ENCODE results near the gene CDH13.

The CDH13 gene

GRCh38 chr16:83579436-83579835 lies 952.7 kb downstream of the CDH13 start:
- DNase-seq (ENCODE audit: low read depth), result no peak

- DNase-seq (ENCODE audit: low read depth), result no peak
Measured at GRCh38 chr16:83581082-83581481, 954.3 kb downstream of the CDH13 start.

DNA sequence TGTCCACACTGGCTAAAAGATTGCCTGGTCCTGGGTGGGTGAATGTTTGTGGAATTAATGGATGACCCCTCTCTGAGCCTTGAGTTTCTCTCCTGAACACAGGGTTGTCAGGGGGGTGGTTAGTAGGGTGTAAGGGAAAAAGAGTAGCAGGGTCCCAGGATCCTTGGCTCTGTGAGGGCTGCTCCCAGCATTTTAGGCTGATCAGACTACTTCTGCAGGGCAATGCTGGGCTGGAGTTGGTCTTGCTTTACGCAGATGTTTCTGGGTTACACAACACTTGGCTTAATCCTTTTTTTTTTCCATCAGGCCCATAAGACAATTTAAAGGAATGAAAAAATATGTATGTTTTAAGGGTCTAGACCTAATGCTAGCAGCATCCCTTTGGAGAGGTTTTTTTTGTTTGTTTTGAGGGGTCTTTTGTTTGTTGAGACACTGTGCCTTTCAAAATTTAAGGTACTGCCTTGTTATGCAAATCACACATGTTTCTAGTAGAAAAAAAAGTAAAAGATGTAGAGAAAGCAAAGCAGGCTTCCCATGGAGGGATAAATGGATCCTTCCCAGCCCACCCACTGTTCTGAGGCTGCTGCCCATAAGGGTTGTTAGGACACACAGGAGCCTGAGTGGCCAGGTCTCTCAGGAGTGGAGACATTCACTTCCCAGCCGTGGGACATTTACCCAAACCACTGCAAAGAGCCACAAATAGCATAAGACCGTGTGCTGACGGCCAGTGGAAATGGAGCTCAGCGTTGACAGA lies 955.4 kb downstream of the CDH13 start:
- no peak for DNase-seq (ENCODE audit: low read depth)

GRCh38 chr16:83586036-83586435 lies 959.3 kb downstream of the CDH13 start:
- DNase-seq (ENCODE audit: low read depth), result no peak

GRCh38 chr16:83586461-83587200 lies 959.9 kb downstream of the CDH13 start:
- no peak for DNase-seq (ENCODE audit: low read depth)

DNA sequence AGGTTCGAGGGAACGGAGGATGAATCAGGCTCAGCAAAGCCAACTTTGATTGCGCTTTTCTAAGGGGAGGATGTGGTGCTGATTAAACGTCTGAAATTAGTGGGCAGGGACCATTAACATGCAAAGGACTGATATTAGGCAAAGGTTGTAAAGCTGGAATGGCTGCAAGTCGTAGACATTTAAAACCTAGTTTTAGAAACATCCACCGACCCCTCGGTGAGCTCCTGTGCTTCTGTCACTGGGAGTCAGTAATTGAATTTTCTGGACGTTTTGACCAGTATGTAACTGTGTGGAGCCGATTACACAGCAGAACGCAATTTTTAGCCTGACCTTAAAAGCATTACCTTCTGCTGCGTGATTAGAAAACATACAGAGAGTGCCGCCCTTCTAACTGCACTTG lies 960.4 kb downstream of the CDH13 start:
- DNase-seq (ENCODE audit: low read depth), result no peak

DNA sequence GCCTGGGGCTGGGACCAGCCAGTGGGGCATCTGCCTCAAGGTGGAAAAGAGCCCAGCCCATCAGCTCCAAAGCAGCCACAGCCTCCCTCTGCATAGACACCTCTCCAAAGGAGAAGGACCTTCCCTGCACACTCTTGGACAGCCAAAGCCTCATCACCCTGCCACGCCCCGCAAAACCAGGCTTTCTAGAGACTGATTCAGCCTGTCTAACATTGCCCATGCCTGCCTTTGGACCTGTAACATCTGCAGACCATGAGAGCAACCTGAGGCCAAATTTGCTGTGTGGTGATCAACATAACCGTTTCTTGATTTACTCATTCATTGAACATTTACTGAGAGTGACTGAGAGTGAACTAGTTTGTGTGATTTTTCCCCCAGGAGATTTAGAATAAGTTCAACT lies 961.3 kb downstream of the CDH13 start:
- no peak for DNase-seq (ENCODE audit: low read depth)

DNA sequence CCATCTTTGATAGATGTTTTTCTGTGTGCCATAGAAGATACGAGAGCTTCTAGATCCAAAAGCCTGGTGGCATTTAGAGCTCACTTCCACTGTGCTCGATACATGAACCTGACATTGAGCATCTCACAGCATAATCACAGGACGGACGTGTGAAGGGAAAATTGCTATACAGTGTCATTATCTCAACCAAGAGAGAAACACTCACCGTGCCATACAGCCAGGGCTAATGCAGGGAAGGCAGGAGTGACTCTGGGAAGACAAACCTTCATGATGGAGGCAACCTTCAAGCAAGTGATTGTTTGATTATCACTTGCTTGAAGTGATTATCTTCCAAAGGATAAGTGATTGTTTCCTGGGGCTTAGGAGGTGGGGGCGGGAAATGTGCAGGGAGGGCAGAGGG lies 962.8 kb downstream of the CDH13 start:
- DNase-seq (ENCODE audit: low read depth), result no peak

DNA sequence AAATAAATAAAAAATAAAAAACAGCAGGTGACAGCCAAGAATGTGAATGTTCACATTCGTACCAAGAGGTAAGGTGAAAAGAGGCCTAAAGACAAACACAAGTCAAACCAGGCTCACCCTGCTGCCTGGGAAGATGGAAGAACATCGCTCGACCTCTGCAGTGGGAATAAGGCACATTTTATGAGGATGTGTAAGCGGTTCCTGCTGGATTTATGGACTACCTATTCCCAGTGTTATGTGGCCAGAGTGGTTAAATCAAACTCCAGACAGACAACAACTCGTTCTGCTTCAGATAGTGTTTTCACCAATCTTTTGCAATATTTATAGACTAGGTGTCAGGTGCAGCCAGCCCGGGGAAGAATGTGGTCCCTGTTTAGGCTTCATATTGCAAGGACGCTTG lies 966.0 kb downstream of the CDH13 start:
- no peak for DNase-seq (ENCODE audit: low read depth)

- no peak for DNase-seq (ENCODE audit: low read depth)
Measured at GRCh38 chr16:83599789-83600462, 973.2 kb downstream of the CDH13 start.

DNA sequence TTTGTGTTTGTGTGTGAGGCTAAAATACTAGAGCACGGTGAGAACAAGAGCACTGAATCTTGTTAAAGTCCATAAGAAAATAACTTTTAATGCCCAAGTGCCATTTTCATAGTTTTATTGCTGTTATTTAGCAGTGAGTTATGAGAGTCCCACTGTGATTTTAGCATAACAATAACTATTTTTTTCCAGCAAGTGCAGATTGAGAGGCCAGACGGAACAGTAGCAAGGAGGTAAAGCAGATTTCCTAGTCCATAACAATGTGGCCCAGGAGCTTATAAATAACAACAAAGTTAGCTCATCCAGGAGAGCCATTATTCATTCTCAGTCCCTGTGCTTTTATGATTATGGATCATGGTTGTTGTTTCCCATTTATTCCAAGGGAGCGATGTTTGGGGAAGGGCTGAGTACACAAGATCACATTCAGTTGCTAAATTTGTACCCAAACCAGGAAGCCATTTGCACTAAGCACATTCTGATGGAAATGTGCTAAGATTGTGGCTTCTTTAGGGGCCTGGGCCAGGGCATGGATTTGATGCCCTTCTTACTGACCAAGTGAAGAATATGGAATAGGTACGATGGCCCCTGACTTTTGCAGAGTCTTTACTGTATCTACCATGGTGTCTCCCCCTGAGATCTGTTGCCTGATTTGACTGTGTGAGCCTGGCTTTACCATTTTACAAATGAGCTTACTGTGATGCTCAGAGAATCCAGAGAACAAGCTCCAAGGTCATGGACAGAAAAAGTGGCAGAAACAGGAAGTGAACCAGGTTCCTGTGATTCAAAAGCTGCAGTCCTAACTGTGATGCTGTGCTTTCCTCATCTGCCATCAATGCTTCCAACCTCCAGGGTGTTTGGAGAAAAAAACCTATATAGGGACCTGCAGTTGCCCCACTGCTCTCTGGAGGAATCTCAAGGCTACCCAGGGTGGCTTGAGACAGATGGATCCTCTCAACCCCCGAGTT lies 976.3 kb downstream of the CDH13 start:
- DNase-seq (ENCODE audit: low read depth), result no peak

DNA sequence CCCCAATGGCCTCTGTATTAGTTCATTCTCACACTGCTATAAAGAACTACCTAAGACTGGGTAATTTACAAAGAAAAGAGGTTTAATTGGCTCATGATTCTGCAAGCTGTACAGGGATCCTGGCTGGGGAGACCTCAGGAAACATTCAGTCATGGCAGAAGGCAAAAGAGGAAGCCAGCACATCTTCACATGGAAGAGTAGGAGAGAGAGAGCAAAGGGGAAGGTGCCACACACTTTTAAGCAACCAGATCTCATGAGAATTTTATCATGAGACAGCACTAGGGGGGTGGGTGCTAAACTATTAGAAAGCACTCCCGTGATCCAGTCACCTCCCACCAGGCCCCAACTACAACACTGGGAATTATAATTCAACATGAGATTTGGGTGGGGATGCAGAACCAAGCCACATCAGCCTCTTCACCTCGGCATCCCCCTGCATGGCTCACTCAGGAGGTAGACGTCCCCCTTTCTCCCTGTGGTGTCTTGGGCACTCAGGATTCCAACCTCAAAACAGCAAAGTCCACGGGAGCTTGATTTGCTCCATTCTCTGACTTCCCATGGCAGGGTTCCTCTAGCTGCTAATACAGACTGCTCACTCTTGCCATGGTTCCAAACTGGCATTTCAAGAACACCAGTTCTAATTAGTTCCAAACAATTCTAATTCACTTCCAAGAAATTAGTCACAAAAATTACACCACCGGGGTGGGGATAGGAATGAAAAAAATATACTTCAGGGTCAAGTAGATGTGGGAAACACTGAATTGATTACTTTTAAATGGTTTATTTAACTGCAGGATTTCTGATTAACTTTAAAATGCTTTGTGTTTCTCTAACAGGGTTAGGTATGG lies 977.2 kb downstream of the CDH13 start:
- DNase-seq (ENCODE audit: low read depth), result no peak

- DNase-seq (ENCODE audit: low read depth), result no peak
Measured at GRCh38 chr16:83606486-83607030, 979.8 kb downstream of the CDH13 start.

DNA sequence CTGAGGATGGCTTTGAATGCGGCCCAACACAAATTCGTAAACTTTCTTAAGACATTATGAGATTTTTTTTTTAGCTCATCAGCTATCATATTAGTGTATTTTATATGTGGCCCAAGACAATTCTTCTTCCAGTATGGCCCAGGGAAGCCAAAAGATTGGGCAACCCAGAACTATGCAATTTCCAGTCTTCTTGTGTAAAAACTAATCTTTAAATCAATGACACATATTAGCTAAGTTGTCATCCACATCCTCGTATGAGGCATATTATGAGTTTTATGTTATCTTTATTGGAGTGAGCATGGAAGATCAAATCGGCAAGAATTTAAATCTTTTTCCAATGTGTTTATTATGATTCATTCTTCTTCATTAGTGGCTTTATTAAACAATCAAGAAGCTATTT lies 982.4 kb downstream of the CDH13 start:
- DNase-seq (ENCODE audit: low read depth), result no peak

DNA sequence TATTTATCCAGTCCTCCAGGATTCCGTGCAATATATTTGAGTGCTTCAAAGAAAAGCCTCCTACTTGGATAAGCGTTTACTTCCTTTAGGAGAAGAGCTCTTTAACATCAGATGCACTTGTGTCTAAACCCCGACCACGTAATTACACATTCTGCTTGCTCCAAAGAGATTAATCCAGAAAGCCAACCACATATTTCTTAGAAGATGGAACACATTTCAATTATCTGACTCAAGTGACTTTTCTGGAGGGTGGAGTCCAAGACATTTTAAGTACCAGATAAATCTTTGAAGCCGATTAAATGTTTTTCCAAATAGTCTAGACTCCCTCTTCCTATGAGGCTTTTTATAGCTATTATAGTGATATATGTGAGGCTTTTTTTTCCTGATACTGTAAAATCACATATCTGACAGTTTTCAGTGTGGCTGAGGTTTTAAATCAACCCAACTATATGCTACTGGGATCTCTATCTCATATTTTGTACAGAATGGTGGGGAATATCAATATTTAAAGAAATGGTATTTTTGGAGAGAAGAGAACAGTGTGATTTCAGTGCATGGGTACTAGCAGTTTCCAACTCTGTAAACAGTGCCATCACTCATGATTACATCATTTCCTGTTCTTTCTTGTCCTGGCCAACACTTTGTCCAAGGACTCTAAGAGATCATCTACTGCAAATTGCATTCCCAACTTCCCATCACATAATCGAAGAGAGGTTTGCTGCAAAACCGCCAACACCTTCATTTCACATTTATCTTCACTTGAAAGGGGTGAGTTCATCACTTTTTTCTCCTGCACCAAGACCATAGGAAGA lies 988.6 kb downstream of the CDH13 start:
- no peak for DNase-seq (ENCODE audit: low read depth)

- no peak for DNase-seq (ENCODE audit: low read depth)
Measured at GRCh38 chr16:83615953-83616350, 989.2 kb downstream of the CDH13 start.

DNA sequence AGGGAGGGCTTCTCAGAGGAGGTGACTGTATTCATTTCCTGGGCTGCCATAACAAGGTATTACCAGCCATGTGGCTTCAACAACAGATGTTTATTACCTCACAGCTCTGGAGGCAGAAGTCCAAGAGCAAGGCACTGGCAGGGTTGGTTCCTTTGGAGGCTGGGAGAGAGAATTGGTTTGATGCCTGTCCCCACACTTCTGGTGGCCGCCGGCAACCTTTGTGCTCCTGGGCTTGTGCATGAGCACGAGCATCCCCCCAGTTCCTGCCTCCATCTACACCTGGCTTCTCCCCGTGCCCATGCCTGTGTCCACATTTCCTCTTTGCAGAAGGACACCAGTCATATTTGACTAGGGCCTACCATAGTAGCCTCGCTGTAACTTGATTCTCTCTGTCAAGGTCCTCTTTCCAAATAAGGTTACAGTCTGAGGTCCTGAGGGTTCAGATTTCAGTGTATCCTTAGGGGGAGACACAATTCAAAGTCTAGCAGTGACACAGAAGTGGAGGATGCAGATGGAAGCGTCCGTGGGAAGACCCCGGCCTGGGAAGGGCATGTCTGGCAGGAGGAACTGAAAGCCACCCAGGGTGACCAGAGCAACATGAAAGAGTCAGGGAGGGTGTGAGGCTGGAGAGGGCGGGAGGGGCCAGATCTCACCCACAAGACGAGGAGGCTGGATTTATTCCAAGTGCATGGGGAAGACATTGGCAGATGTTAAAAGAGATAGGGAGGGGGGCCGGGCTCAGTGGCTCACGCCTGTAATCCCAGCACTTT lies 992.8 kb downstream of the CDH13 start:
- DNase-seq (ENCODE audit: low read depth), result no peak

DNA sequence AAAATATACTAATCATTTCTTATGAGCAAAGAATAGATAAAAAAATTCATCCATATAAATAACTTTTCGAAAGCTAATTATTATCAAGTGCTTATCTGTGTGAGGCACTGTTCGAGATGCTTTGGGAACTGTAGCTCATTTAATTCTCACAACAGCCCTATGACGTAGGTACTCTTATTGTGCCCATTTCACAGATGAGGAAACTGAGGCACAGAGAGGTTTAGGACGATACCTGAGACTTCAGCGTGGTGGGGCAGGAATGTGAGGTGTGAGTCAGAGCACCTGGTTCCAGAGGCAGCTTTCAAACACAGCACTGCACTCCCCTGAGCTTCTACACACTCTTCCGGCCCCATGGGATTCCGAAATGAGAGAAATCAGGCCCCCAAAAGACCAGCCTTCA lies 995.2 kb downstream of the CDH13 start:
- no peak for DNase-seq (ENCODE audit: low read depth)

- no peak for DNase-seq (ENCODE audit: low read depth)
Measured at GRCh38 chr16:83623091-83623730, 996.4 kb downstream of the CDH13 start.

Measured in activated gamma-delta T cell treated with anti-CD3 and anti-CD28 coated beads, Interleukin-2, amount 50 U/mL, for 16 hours (primary cell).